GM20431 (cell line): Measurements from ENCODE around the gene PSG1.
"Not testable (repeated sequence)": the region's sequence is repeated elsewhere in the genome, so short reads cannot be mapped to it uniquely, and the experiment has no call there.

Source experiments
- in situ Hi-C: fragments of 300-500 bp; cut with MseI, MboI; formaldehyde crosslinking; loops from one replicate; pipeline ENCODE4 v1.15.0; 2020; ENCODE audit warnings: low sequenced_read_pairs; ENCODE audit not compliant: unreplicated experiment

Gene PSG1

GRCh38 chr19:42832023-42832680, 47.4 kb downstream of the PSG1 start:
- in situ Hi-C loops: not testable (repeated sequence)

- in situ Hi-C loops: no loop called here
Observed at GRCh38 chr19:42831221-42832019, 48.1 kb downstream of the PSG1 start.

- in situ Hi-C loops: not testable (repeated sequence)
Observed at GRCh38 chr19:42821306-42821977, 58.1 kb downstream of the PSG1 start.

- in situ Hi-C loops: not testable (repeated sequence)
Observed at GRCh38 chr19:42819960-42820650, 59.4 kb downstream of the PSG1 start.

- in situ Hi-C loops: no loop called here
Observed at GRCh38 chr19:42816894-42817293, 62.6 kb downstream of the PSG1 start.
